ENCODE results near the gene HPSE. TPM values are rescaled to one million over a fixed set of nuclear protein-coding genes. Genes with fewer than 3 reads are reported as not detected.

The HPSE gene
- total RNA-seq, 1 donor from 2014 or later, result 23.1 TPM

DNA sequence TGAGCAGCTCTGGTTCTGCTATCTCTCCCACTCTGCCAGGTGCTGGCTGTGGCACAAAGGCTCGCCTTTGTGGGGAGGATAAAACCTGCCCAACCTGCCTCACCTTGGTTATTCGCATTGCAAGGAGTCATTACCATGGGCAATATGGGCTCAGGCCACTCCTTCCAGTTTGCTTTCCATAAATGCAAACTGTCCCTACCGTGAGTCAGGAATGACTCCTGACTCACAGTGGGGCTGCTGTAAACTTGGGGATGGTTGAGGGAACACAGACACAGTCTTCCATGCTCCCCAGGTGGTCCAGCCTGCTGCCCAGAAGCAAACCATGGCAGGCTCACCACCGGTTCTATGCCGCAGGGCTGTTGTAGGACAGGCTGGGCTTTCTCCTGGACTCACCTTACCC, 86.2 kb downstream of the HPSE start:
- Mint-ChIP-seq H3K27me3 (ENCODE audit: insufficient read depth) (peaks cover 29% of the 10 kb centered on the region), H3K36me3 (ENCODE audit: low read depth) (peaks cover 25% of the 10 kb centered on the region), H3K4me1 (ENCODE audit: low read depth) (peaks cover 36% of the 10 kb centered on the region), H3K4me3 (no peak overlapping the region), H3K9me3 (peaks cover 12% of the 10 kb centered on the region), H3K27ac (no peak overlapping the region)
- intact Hi-C loops (cut with micrococcal nuclease), result no loop called here
- no peak for DNase-seq (ENCODE audit: low spot score)

- Mint-ChIP-seq H3K4me1 (ENCODE audit: low read depth) (peaks cover 28% of the 10 kb centered on the region), H3K36me3 (ENCODE audit: low read depth) (peaks cover 28% of the 10 kb centered on the region), H3K9me3 (peaks cover 12% of the 10 kb centered on the region), H3K27me3 (ENCODE audit: insufficient read depth) (peaks cover 36% of the 10 kb centered on the region), H3K27ac (no peak overlapping the region), H3K4me3 (no peak overlapping the region)
- intact Hi-C loops (cut with micrococcal nuclease), result no loop called here
- no peak for DNase-seq (ENCODE audit: low spot score)
Observed at GRCh38 chr4:83247415-83248357, 87.0 kb downstream of the HPSE start.

Other genes starting within 250 kb of the HPSE start
- 35.5 and 41.9 TPM in 2 replicates for gene PLAC8, start 220.1 kb downstream of the HPSE start, total RNA-seq
- gene COQ2, start 50.0 kb downstream of the HPSE start, total RNA-seq, result 22.5 and 22.6 TPM in 2 replicates
- 8.8 and 9.7 TPM in 2 replicates for gene HELQ, start 121.0 kb upstream of the HPSE start, total RNA-seq
- 76.8 and 80.3 TPM in 2 replicates for gene MRPS18C, start 121.2 kb upstream of the HPSE start, total RNA-seq
- gene ABRAXAS1, start 150.3 kb upstream of the HPSE start, total RNA-seq, result 11.0 and 11.3 TPM in 2 replicates
- 5.7 and 6.6 TPM in 2 replicates for gene GPAT3, start 201.3 kb upstream of the HPSE start, total RNA-seq

All from activated T-helper 1 cell treated with anti-CD3 and anti-CD28 coated beads, Interleukin-12 subunit alpha, Interleukin-12 subunit beta, Interleukin-2, Interleukin-4 antibody, amounts not matched to agents 30 ng/mL and 10 ng/mL and 1 ng/mL, durations not matched to agents 14 hours and 24 hours and 36 hours (primary cell).